H9 (cell line): Measurements from ENCODE around the gene FNIP2. TPM values are rescaled to one million over a fixed set of nuclear protein-coding genes. Genes with fewer than 3 reads are reported as not detected.

Experiments used
- DNase-seq: peaks from one replicate; pipeline ENCODE4 v3.0.0-alpha.2; 2017
- H2AFZ ChIP-seq: one replicate; pipeline ENCODE4 v1.6.1; 2013; ENCODE audit warnings: mild to moderate bottlenecking, low read length, control low read depth, moderate library complexity
- H2AK5ac ChIP-seq: 2 replicates; pipeline ENCODE4 v1.6.1; 2013; ENCODE audit warnings: low read length, control low read depth, mixed read lengths; ENCODE audit not compliant: insufficient read length
- H2BK120ac ChIP-seq: one replicate; pipeline ENCODE4 v1.6.1; 2013; ENCODE audit warnings: low read depth, mild to moderate bottlenecking, low read length, control low read depth, inconsistent platforms; ENCODE audit not compliant: poor library complexity, severe bottlenecking
- H2BK12ac ChIP-seq: 2 replicates; pipeline ENCODE4 v1.6.1; 2013; ENCODE audit warnings: low read length, control low read depth, mixed read lengths, low read depth; ENCODE audit not compliant: insufficient read length
- H2BK15ac ChIP-seq: 2 replicates; pipeline ENCODE4 v1.6.1; 2013; ENCODE audit warnings: low read depth, low read length, control low read depth
- H2BK20ac ChIP-seq: one replicate; pipeline ENCODE4 v1.6.1; 2013; ENCODE audit warnings: low read depth, mild to moderate bottlenecking, low read length, control low read depth, inconsistent platforms; ENCODE audit not compliant: poor library complexity, severe bottlenecking
- H2BK5ac ChIP-seq: 2 replicates; pipeline ENCODE4 v1.6.1; 2013; ENCODE audit warnings: low read length, control low read depth, mixed read lengths; ENCODE audit not compliant: insufficient read length
- H3K14ac ChIP-seq: 2 replicates; pipeline ENCODE4 v1.6.1; 2013; ENCODE audit warnings: low read length, control low read depth; ENCODE audit not compliant: insufficient read depth
- H3K18ac ChIP-seq: 2 replicates; pipeline ENCODE4 v1.6.1; 2013; ENCODE audit warnings: low read depth, mild to moderate bottlenecking, mixed read lengths, low read length, control low read depth; ENCODE audit not compliant: insufficient read length
- H3K23ac ChIP-seq: 2 replicates; pipeline ENCODE4 v1.6.1; 2013; ENCODE audit warnings: low read length, control low read depth, mixed read lengths, low read depth; ENCODE audit not compliant: insufficient read length
- H3K23me2 ChIP-seq: 2 replicates; pipeline ENCODE4 v1.6.1; 2013; ENCODE audit warnings: low read depth, mild to moderate bottlenecking, mixed read lengths, low read length, control low read depth; ENCODE audit not compliant: insufficient read length, poor library complexity, severe bottlenecking
- H3K27ac ChIP-seq: 2 replicates; pipeline ENCODE4 v1.5.1; 2013; ENCODE audit warnings: low read length, control low read depth, mixed read lengths, low read depth; ENCODE audit not compliant: insufficient read length
- H3K27me3 ChIP-seq: 2 replicates; pipeline ENCODE4 v1.6.1; 2013; ENCODE audit warnings: low read length, control low read depth, inconsistent platforms; ENCODE audit not compliant: insufficient read depth
- H3K4ac ChIP-seq: 2 replicates; pipeline ENCODE4 v1.6.1; 2013; ENCODE audit warnings: low read depth, mild to moderate bottlenecking, control low read depth, inconsistent platforms, low read length, moderate library complexity
- H3K4me1 ChIP-seq: 2 replicates; pipeline ENCODE4 v1.6.1; 2013; ENCODE audit warnings: low read length, control low read depth, inconsistent platforms; ENCODE audit not compliant: insufficient read depth
- H3K4me2 ChIP-seq: 2 replicates; pipeline ENCODE4 v1.6.1; 2013; ENCODE audit warnings: low read length, control low read depth, mixed read lengths; ENCODE audit not compliant: insufficient read length, insufficient read depth
- H3K56ac ChIP-seq: 2 replicates; pipeline ENCODE4 v1.6.1; 2013; ENCODE audit warnings: low read depth, mild to moderate bottlenecking, mixed read lengths, low read length, control low read depth; ENCODE audit not compliant: insufficient read length
- H3K79me1 ChIP-seq: 2 replicates; pipeline ENCODE4 v1.6.1; 2013; ENCODE audit warnings: low read depth, mild to moderate bottlenecking, moderate library complexity, low read length, control low read depth, inconsistent platforms; ENCODE audit not compliant: insufficient read depth, poor library complexity, severe bottlenecking
- H3K79me2 ChIP-seq: 2 replicates; pipeline ENCODE4 v1.6.1; 2013; ENCODE audit warnings: low read length, control low read depth, inconsistent platforms; ENCODE audit not compliant: insufficient read depth
- H3K9ac ChIP-seq: 2 replicates; pipeline ENCODE4 v1.6.1; 2013; ENCODE audit warnings: low read length, control low read depth, mixed read lengths; ENCODE audit not compliant: insufficient read length; ENCODE audit errors: extremely low read depth
- H3K9me3 ChIP-seq: one replicate; pipeline ENCODE4 v1.6.1; 2013; ENCODE audit warnings: low read depth, low read length, inconsistent platforms; ENCODE audit not compliant: control insufficient read depth
- H3T11ph ChIP-seq: one replicate; pipeline ENCODE4 v1.6.1; 2013; ENCODE audit warnings: mild to moderate bottlenecking, low read length, control low read depth, inconsistent platforms
- H4K20me1 ChIP-seq: one replicate; pipeline ENCODE4 v1.6.1; 2013; ENCODE audit not compliant: control insufficient read depth, insufficient read length, insufficient read depth
- H4K5ac ChIP-seq: 2 replicates; pipeline ENCODE4 v1.6.1; 2013; ENCODE audit warnings: low read depth, mild to moderate bottlenecking, mixed read lengths, low read length, control low read depth; ENCODE audit not compliant: insufficient read length
- H4K8ac ChIP-seq: replicated peaks from 2 replicates; pipeline ENCODE4 v1.6.1; 2013; ENCODE audit warnings: low read length, control low read depth, mixed read lengths, low read depth; ENCODE audit not compliant: insufficient read length
- H4K91ac ChIP-seq: 2 replicates; pipeline ENCODE4 v1.6.1; 2013; ENCODE audit warnings: low read depth, mild to moderate bottlenecking, moderate library complexity, mixed read lengths, low read length, control low read depth; ENCODE audit not compliant: insufficient read length
- H3K27ac Mint-ChIP-seq, 3 experiments: 2 replicates in 2 of 3; 3 replicates in 1 of 3; pipeline ENCODE4 v1.8.0; 2020 to 2021; ENCODE audit warnings: mixed read lengths in 3 of 3, mild to moderate bottlenecking in 1 of 3, moderate library complexity in 1 of 3
- H3K27me3 Mint-ChIP-seq: 2 replicates; pipeline ENCODE4 v1.8.0; 2021; ENCODE audit warnings: low read depth, mild to moderate bottlenecking, moderate library complexity, mixed read lengths
- H3K36me3 Mint-ChIP-seq, 3 experiments: 2 replicates in 2 of 3; 3 replicates in 1 of 3; pipeline ENCODE4 v1.8.0; 2020 to 2021; ENCODE audit warnings: low read depth in 3 of 3, mixed read lengths in 3 of 3; ENCODE audit not compliant: insufficient read depth in 1 of 3
- H3K4me1 Mint-ChIP-seq, 2 experiments: 2 replicates each; pipeline ENCODE4 v1.8.0; 2020; ENCODE audit warnings: mixed read lengths in 2 of 2
- H3K4me3 Mint-ChIP-seq, 2 experiments: 2 replicates in 1 of 2; 3 replicates in 1 of 2; pipeline ENCODE4 v1.8.0; 2020 to 2021; ENCODE audit warnings: mild to moderate bottlenecking in 2 of 2, mixed read lengths in 2 of 2, moderate library complexity in 1 of 2
- H3K9me3 Mint-ChIP-seq, 2 experiments: 2 replicates in 1 of 2; 3 replicates in 1 of 2; pipeline ENCODE4 v1.8.0; 2020; ENCODE audit warnings: mild to moderate bottlenecking in 2 of 2, mixed read lengths in 2 of 2, moderate library complexity in 1 of 2
- WGBS: extraction: QIAGEN DNeasy Blood & Tissue Kit; methylation state at CpG from one replicate; pipeline ENCODE4 v1.1.7; 2013; ENCODE audit warnings: missing lambda C conversion rate, low lambda C conversion rate, mixed read lengths; ENCODE audit not compliant: insufficient read length; ENCODE audit errors: extremely low coverage; 5-methylcytosine and 5-hydroxymethylcytosine counted together
- total RNA-seq: library from RNA; stranded (reverse); gene quantifications from 2 replicates; pipeline ENCODE4 v1.2.1, GENCODE V29; 2021
- TF ChIP-seq, protein P1 (sequence below): fragments of 200-600 bp; sonication (generic); conservative IDR thresholded peaks from 3 replicates; pipeline ENCODE4 v1.8.0; 2021; ENCODE audit warnings: antibody characterized with exemption, mild to moderate bottlenecking

Gene FNIP2
- total RNA-seq, 1 experiment from 2014 or later: 9.6 TPM

DNA sequence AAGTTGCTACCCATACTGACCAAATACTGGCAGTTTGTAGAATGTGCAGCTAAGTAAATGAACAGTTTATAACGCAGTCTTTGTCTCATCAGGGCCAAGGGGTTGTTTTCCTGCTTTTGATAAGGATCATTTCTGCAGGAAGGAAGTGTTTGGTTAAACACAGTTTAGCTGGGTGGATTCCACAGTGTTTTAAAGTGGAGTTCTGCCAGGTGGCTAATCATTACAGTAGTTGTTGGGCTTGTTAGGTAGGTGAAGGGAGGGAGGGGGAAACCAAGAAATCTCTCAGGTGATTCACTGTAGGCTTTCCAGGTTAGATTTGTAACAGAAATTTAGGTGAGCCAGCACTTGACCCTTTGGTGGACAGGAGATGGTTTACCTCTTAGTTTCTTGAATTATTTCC lies 58.1 kb downstream of the FNIP2 start:
- TF ChIP-seq, protein P1, sequence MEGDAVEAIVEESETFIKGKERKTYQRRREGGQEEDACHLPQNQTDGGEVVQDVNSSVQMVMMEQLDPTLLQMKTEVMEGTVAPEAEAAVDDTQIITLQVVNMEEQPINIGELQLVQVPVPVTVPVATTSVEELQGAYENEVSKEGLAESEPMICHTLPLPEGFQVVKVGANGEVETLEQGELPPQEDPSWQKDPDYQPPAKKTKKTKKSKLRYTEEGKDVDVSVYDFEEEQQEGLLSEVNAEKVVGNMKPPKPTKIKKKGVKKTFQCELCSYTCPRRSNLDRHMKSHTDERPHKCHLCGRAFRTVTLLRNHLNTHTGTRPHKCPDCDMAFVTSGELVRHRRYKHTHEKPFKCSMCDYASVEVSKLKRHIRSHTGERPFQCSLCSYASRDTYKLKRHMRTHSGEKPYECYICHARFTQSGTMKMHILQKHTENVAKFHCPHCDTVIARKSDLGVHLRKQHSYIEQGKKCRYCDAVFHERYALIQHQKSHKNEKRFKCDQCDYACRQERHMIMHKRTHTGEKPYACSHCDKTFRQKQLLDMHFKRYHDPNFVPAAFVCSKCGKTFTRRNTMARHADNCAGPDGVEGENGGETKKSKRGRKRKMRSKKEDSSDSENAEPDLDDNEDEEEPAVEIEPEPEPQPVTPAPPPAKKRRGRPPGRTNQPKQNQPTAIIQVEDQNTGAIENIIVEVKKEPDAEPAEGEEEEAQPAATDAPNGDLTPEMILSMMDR: no peak
- no peak overlapping the region for H4K5ac ChIP-seq
- no peak overlapping the region for H3K4me2 ChIP-seq
- no peak overlapping the region for H3K4ac ChIP-seq
- no peak overlapping the region for H2BK12ac ChIP-seq
- WGBS: no CpG with 5 or more reads among the region's 1 CpG
- H4K8ac ChIP-seq: no peak overlapping the region
- H3K56ac ChIP-seq: no peak overlapping the region
- H4K91ac ChIP-seq: no peak overlapping the region
- H3K27ac ChIP-seq: no peak overlapping the region
- no peak overlapping the region for H2BK20ac ChIP-seq
- no peak overlapping the region for H3K18ac ChIP-seq
- no peaks in the 10 kb centered on the region for H4K20me1 ChIP-seq
- no peak overlapping the region for H2BK5ac ChIP-seq
- no peak overlapping the region for H3T11ph ChIP-seq
- H2BK15ac ChIP-seq: no peak overlapping the region
- Mint-ChIP-seq H3K36me3 (peaks cover 3 to 8% (median 3%) of the 10 kb centered on the region in 3 experiments; a peak in 2 of 7 replicates), H3K4me1 (peaks cover 0 to 7% of the 10 kb centered on the region in 2 experiments; a peak in 3 of 4 replicates), H3K27ac (no peak overlapping the region; a peak in 1 of 7 replicates), H3K27me3 (no peaks in the 10 kb centered on the region), H3K4me3 (no peak overlapping the region), H3K9me3 (no peaks in the 10 kb centered on the region)
- no peak overlapping the region for H3K23ac ChIP-seq
- H3K4me1 ChIP-seq: no peaks in the 10 kb centered on the region
- no peaks in the 10 kb centered on the region for H3K79me2 ChIP-seq
- H3K27me3 ChIP-seq: no peaks in the 10 kb centered on the region
- no peak for DNase-seq
- no peak overlapping the region for H2AK5ac ChIP-seq
- no peak overlapping the region for H3K9ac ChIP-seq
- H2AFZ ChIP-seq: no peak overlapping the region
- no peaks in the 10 kb centered on the region for H3K79me1 ChIP-seq
- H3K14ac ChIP-seq: no peak overlapping the region
- H3K9me3 ChIP-seq: no peaks in the 10 kb centered on the region
- H2BK120ac ChIP-seq: no peak overlapping the region
- no peaks in the 10 kb centered on the region for H3K23me2 ChIP-seq
